Hepatocyte (in vitro differentiated cells): ENCODE results near the gene RAN.

Experiments used
- CTCF ChIP-seq: fragments of 200-600 bp; sonication (generic); IDR thresholded peaks from 2 replicates; pipeline ENCODE4 v1.5.1; 2016; ENCODE audit warnings: antibody characterized with exemption, mild to moderate bottlenecking; ENCODE audit not compliant: poor library complexity
- EZH2phosphoT487 ChIP-seq: fragments of 200-600 bp; sonication (generic); IDR thresholded peaks from one replicate; pipeline ENCODE4 v1.6.1; 2018; ENCODE audit warnings: antibody characterized with exemption, mild to moderate bottlenecking, low read depth, moderate library complexity; ENCODE audit not compliant: unreplicated experiment, severe bottlenecking

GRCh38 chr12:130847112-130847511 is 24.8 kb upstream of the RAN start:
- TF ChIP-seq CTCF (no peak), EZH2phosphoT487 (no peak)
